ENCODE measurements around the gene SPATS2.
"Not testable (repeated sequence)": the region's sequence is repeated elsewhere in the genome, so short reads cannot be mapped to it uniquely, and the experiment has no call there.

SPATS2 gene

GRCh38 chr12:49478949-49479664 lies 111.8 kb downstream of the SPATS2 start:
- DNase-seq, result no peak

DNA sequence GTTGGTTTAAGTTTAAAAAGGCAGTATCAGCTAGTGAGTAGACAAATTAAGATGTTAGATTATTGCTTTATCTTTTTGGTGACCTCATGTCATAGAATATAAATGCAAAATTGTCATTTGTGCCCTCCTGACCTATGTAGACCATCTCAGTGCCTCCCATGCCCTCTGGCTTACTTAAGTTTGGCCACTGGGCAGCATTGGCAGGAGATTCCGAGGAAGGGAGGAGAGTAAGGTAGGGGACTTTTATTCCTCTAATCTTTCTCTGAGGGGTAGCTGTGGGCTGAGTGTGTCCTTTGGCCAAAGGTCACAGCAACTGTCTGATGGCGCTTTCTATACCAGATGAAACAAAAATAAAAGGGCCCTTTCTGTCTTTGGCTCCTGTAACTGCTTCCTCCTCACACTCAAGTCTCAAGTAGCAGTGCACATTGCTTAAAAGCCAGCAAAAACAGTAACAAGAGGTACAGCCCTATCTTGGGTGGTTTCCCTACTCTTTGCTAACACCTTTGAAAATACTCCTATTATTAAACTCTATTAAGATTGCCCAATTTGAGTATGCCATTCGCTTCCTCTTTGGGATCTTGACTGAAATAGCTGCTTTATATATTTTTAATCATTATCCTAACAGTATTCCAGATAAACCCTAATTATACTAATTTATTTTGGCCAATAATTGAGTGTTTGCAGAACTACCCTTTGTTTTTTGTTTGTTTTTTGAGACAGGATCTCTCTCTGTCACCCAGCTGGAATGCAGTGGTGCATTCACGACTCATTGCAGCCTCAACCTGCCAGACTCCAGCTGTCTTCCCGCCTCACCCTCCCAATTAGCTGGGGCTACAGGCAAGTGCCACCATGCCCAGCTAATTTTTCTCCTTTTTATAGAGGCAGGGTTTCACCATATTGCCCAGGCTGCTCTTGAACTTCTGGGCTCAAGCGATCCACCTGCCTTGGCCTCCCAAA lies 115.1 kb downstream of the SPATS2 start:
- no peak for DNase-seq

- DNase-seq, result no peak
Measured at GRCh38 chr12:49483619-49484018, 116.4 kb downstream of the SPATS2 start.

- no peak for DNase-seq
Measured at GRCh38 chr12:49487605-49488004, 120.3 kb downstream of the SPATS2 start.

DNA sequence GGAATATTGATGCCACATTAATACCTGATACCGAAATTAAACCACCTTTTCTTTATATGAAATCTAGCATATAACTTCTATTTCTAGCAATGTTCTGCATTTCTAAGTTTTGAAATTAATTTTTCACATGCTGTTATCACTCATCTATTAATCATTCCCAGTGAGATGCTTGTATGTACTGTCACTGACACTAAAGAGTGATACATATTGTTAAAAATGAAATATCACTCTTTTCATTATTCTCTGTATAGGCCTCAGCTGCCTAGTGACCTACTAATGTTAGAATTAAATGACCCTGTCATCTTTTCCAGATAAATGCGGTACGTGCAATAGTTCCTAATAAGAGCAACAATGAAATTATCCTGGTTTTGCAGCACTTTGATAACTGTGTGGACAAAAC lies 121.9 kb downstream of the SPATS2 start:
- no peak for DNase-seq

- no peak for DNase-seq
Measured at GRCh38 chr12:49489720-49490119, 122.5 kb downstream of the SPATS2 start.

DNA sequence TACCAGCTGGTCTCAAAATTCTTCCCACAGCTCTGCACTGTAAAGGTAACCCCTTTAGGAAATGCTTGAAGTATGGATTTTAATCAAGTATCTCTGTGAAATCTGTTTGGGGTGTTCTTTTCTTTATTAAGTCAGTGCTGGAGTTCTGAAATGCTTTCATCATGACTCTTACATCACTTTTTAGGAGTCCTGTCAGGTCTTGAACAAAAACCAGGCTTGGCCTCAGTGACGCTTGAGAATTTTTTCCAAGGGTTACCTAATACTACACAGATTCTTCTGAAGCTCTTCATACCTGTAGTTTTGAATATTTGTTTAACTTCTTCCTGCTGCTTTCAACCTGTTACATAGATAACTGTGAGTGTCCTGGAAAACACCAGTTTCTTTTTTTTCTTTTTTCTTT lies 124.6 kb downstream of the SPATS2 start:
- no peak for DNase-seq

- DNase-seq, result no peak
Measured at GRCh38 chr12:49493900-49494299, 126.6 kb downstream of the SPATS2 start.

GRCh38 chr12:49496417-49497360 lies 129.4 kb downstream of the SPATS2 start:
- no peak for DNase-seq

GRCh38 chr12:49501895-49502294 lies 134.6 kb downstream of the SPATS2 start:
- no peak for DNase-seq

GRCh38 chr12:49502590-49502989 lies 135.3 kb downstream of the SPATS2 start:
- no peak for DNase-seq

- DNase-seq, result no peak
Measured at GRCh38 chr12:49503674-49504180, 136.5 kb downstream of the SPATS2 start.

DNA sequence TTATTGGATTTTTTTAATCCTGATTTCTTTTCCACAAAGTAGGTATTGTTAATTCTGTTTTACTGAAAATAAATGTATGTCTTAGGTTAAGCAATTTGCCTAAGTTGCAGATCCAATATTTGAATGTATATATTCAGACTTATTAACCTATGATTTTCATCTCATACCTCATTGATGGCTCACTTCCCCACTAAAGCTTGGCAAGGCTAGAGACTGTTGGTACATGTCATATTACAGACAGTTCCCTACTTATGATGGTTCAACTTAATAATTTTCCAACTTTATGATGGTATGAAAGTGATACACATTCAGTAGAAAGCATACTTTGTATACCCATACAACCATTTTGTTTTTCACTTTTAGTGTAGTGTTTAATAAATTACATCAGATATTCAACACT lies 138.4 kb downstream of the SPATS2 start:
- DNase-seq, result no peak

DNA sequence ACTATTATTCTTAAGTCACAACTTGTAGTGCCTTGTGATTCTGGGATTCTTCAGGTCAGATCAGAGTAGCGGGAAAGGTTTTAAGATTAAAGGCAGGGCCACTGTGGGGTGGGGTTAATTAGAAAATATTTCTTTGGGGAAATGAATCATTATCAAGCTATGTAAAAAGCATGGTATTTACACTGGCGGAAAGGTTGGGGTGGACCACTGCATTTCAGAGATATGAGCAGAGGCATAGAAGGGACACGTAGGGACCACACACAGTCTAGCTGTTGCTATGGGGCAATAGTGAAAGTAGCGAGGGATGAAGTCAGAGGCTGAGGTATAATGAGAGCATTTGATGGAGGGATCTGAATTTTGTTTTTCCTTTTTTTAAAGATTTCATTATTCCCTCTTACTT lies 139.9 kb downstream of the SPATS2 start:
- no peak for DNase-seq

DNA sequence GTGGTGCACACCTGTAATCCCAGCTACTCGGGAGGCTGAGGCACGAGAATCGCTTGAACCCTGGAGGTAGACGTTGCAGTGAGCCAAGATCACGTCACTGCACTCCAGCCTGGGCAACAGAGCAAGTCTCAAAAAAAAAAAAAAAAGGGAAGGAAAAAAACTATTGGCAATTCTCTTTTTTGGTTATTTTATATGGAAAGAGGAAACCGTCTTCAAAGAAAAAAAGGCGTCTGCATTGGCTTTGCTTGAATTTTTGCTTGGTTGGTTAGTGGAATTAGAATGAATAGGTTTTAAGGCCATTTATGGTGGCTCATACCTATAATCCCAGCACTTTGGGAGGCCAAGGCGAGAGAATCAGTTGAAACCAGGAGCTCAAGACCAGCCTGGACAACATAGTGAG lies 142.4 kb downstream of the SPATS2 start:
- DNase-seq, result not testable (repeated sequence)

- DNase-seq, result no peak
Measured at GRCh38 chr12:49511410-49511809, 144.1 kb downstream of the SPATS2 start.

- DNase-seq, result no peak
Measured at GRCh38 chr12:49512546-49512945, 145.3 kb downstream of the SPATS2 start.

GRCh38 chr12:49515266-49515665 lies 148.0 kb downstream of the SPATS2 start:
- no peak for DNase-seq

DNA sequence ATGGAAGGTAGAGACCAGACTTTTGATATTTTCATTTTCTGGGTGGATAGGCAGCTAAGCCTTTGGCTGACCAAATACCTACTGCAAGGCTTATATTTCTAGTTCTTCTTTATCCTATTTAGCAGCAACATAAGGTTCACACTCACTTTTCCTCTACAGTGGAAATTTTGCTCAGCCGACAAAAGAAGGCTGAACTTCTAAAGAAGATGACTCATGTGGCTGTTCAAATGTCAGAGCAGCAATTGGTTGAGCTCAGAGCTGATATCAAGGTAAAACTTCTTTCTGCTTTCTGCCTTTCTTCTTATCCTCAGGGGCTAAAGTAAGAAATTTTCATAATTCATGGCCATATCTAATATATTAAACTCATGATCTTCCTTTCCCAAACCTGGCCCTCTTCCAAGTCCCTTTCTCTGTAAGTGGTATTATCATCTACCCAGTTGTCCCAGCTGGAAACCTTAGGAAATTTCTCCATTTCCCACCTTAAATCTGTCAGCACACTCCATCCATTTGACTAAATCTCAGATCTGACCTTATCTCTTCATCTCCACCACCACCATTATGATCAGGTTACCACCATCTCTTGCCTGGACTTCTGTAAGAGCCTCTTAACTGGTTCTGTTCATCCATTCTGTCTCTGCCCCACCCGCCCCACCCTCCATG lies 151.8 kb downstream of the SPATS2 start:
- no peak for DNase-seq

DNA sequence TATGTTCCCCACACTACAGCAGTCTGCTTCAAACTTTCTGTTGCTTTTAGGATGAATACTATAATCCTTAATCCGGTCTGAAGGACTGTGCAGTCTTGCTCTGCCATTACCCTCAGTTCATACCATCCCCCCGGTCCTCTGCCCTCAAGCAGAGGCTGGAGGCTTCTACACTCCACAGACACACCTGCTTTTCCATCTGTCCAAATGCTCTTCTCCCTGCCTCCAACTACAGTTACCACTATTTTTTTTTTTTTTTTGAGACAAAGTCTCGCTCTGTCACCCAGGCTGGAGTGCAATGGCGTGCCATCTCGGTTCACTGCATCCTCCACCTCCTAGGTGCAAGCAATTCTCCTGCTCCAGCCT lies 152.3 kb downstream of the SPATS2 start:
- DNase-seq, result no peak

DNA sequence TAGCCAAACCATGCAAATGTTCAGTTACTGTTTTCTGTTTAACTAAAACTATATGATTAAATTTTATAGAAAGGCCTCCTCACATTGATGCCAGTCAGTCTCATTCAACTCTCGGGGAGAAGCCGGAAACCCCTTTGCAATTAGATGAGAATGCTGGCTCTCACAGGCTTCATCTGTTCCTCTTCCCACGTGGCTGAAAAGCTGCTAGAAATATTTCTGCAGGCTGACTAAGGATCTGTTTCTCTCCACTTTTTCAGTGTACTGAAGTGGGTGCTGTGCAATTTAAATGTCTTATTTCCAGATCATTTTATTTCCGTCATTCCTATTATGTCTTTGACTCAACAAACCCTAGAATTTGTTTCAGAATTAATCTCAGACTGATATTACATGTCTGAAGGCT lies 154.1 kb downstream of the SPATS2 start:
- no peak for DNase-seq

DNA sequence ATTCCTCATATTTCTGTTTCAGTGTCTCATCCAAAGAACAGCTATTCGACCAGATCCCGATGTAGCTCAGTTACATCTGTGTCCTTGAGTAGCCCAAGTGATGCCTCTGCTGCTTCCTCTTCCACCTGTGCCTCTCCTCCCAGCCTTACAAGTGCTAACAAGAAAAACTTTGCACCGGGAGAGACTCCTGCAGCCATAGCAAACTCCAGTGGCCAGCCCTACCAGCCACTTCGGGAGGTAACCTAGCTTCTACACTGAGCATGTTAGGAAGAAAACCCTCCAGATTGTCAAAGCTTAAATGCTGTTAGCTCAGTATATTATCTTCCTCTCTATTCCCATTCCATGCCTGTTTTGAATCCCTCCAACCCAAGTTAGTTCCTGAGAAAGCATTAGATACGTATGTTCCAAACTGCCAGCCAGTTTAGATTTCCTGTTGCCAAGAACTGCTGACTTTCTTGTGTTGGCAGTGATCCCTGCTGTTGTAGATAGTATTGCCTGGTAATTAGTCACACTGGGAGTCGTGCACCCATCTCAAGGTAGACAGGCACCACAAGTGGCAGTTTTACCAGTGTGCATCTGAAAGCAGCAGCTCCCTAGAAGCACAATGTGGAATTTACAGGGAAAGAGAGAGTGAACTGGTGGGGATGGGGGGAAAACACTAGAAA lies 157.5 kb downstream of the SPATS2 start:
- DNase-seq, result no peak
